NCI-H226 (cell line): ENCODE measurements around the gene ZNF512B.
"Not testable (repeated sequence)": the region's sequence is repeated elsewhere in the genome, so short reads cannot be mapped to it uniquely, and the experiment has no call there.

Source experiments
- DNase-seq: peaks from one replicate; pipeline ENCODE4 v3.0.0-alpha.2; 2015

Gene ZNF512B

GRCh38 chr20:63976980-63977738, 7.4 kb upstream of the ZNF512B start:
- no peak for DNase-seq

- DNase-seq = not testable (repeated sequence)
Measured at GRCh38 chr20:63976511-63976910, 6.8 kb upstream of the ZNF512B start.

GRCh38 chr20:63974402-63975200, 4.9 kb upstream of the ZNF512B start:
- no peak for DNase-seq

GRCh38 chr20:63973636-63974401, 4.1 kb upstream of the ZNF512B start:
- peak; percentile 64 for DNase-seq

- no peak for DNase-seq
Measured at GRCh38 chr20:63973160-63973479, 3.4 kb upstream of the ZNF512B start.

- no peak for DNase-seq
Measured at GRCh38 chr20:63972312-63973159, 2.8 kb upstream of the ZNF512B start.

- not testable (repeated sequence) for DNase-seq
Measured at GRCh38 chr20:63971960-63972311, 2.2 kb upstream of the ZNF512B start.

- no peak for DNase-seq
Measured at GRCh38 chr20:63970714-63971431, 1.1 kb upstream of the ZNF512B start.

- no peak for DNase-seq
Measured at GRCh38 chr20:63968928-63969760, 586 bp downstream of the ZNF512B start.

- no peak for DNase-seq
Measured at GRCh38 chr20:63968136-63968927, 1.4 kb downstream of the ZNF512B start.

- DNase-seq = no peak
Measured at GRCh38 chr20:63967330-63968135, 2.2 kb downstream of the ZNF512B start.

- no peak for DNase-seq
Measured at GRCh38 chr20:63966944-63967322, 2.8 kb downstream of the ZNF512B start.

GRCh38 chr20:63966172-63966943, 3.4 kb downstream of the ZNF512B start:
- DNase-seq = no peak

- no peak for DNase-seq
Measured at GRCh38 chr20:63964412-63964811, 5.3 kb downstream of the ZNF512B start.

- DNase-seq = no peak
Measured at GRCh38 chr20:63963784-63964301, 5.9 kb downstream of the ZNF512B start.

- no peak for DNase-seq
Measured at GRCh38 chr20:63963348-63963741, 6.4 kb downstream of the ZNF512B start.

- no peak for DNase-seq
Measured at GRCh38 chr20:63962426-63963347, 7.0 kb downstream of the ZNF512B start.
